Rectal smooth muscle tissue (tissue), 1 donor: ENCODE results near the gene BDP1.
"Not testable (repeated sequence)": the region's sequence is repeated elsewhere in the genome, so short reads cannot be mapped to it uniquely, and the experiment has no call there.

ENCODE experiments used
- H3K27ac ChIP-seq: one replicate; pipeline ENCODE4 v1.7.0; 2013; ENCODE audit warnings: low read depth, low read length, inconsistent platforms
- H3K27me3 ChIP-seq: one replicate; pipeline ENCODE4 v1.7.0; 2013; ENCODE audit warnings: low read length; ENCODE audit not compliant: control insufficient read depth, insufficient read depth
- H3K36me3 ChIP-seq: one replicate; pipeline ENCODE4 v1.7.0; 2013; ENCODE audit warnings: low read length; ENCODE audit not compliant: control insufficient read depth, insufficient read depth
- H3K4me1 ChIP-seq: one replicate; pipeline ENCODE4 v1.7.0; 2013; ENCODE audit warnings: low read length; ENCODE audit not compliant: control insufficient read depth, insufficient read depth
- H3K4me3 ChIP-seq: one replicate; pipeline ENCODE4 v1.7.0; 2013; ENCODE audit warnings: low read length
- H3K9ac ChIP-seq: one replicate; pipeline ENCODE4 v1.7.0; 2013; ENCODE audit warnings: low read length

BDP1 gene

GRCh38 chr5:71481441-71481840, 26.0 kb downstream of the BDP1 start:
- H3K9ac ChIP-seq, result no peak overlapping the region
- no peaks in the 10 kb centered on the region for H3K27me3 ChIP-seq
- no peak overlapping the region for H3K27ac ChIP-seq
- peaks cover 8% of the 10 kb centered on the region for H3K36me3 ChIP-seq
- no peak overlapping the region for H3K4me3 ChIP-seq
- H3K4me1 ChIP-seq, result peaks cover 5% of the 10 kb centered on the region

GRCh38 chr5:71482132-71482531, 26.7 kb downstream of the BDP1 start:
- peaks cover 8% of the 10 kb centered on the region for H3K36me3 ChIP-seq
- H3K4me3 ChIP-seq, result no peak overlapping the region
- no peak overlapping the region for H3K27ac ChIP-seq
- no peaks in the 10 kb centered on the region for H3K27me3 ChIP-seq
- no peak overlapping the region for H3K9ac ChIP-seq
- H3K4me1 ChIP-seq, result peaks cover 5% of the 10 kb centered on the region

- Histone ChIP-seq H3K4me3 (no peak overlapping the region), H3K27ac (no peak overlapping the region), H3K27me3 (no peaks in the 10 kb centered on the region), H3K9ac (no peak overlapping the region), H3K4me1 (peaks cover 5% of the 10 kb centered on the region), H3K36me3 (peaks cover 9% of the 10 kb centered on the region)
Measured at GRCh38 chr5:71483355-71483754, 27.9 kb downstream of the BDP1 start.

- H3K4me1 ChIP-seq, result no peaks in the 10 kb centered on the region
- H3K36me3 ChIP-seq, result peaks cover 6% of the 10 kb centered on the region
- no peak overlapping the region for H3K27ac ChIP-seq
Measured at GRCh38 chr5:71492817-71493615, 37.6 kb downstream of the BDP1 start.

GRCh38 chr5:71494202-71494601, 38.8 kb downstream of the BDP1 start:
- H3K36me3 ChIP-seq, H3K27ac ChIP-seq, H3K27me3 ChIP-seq: not testable (repeated sequence)

More at GRCh38 chr5:71492817-71493615, 37.6 kb downstream of the BDP1 start:
- Histone ChIP-seq H3K27me3 (no peaks in the 10 kb centered on the region), H3K4me3 (no peak overlapping the region), H3K9ac (no peak overlapping the region)

GRCh38 chr5:71498756-71499155, 43.3 kb downstream of the BDP1 start:
- H3K4me3 ChIP-seq, H3K4me1 ChIP-seq, H3K9ac ChIP-seq, H3K27me3 ChIP-seq, H3K27ac ChIP-seq, H3K36me3 ChIP-seq: not testable (repeated sequence)

More at GRCh38 chr5:71494202-71494601, 38.8 kb downstream of the BDP1 start:
- H3K4me3 ChIP-seq, H3K9ac ChIP-seq, H3K4me1 ChIP-seq: not testable (repeated sequence)

- H3K9ac ChIP-seq, result no peak overlapping the region
Measured at GRCh38 chr5:71503536-71503935, 48.1 kb downstream of the BDP1 start.

GRCh38 chr5:71522151-71522550, 66.7 kb downstream of the BDP1 start:
- no peak overlapping the region for H3K4me3 ChIP-seq
- no peak overlapping the region for H3K9ac ChIP-seq
- H3K27me3 ChIP-seq, result no peaks in the 10 kb centered on the region
- H3K27ac ChIP-seq, result no peak overlapping the region
- no peaks in the 10 kb centered on the region for H3K4me1 ChIP-seq
- peaks cover 17% of the 10 kb centered on the region for H3K36me3 ChIP-seq

More at GRCh38 chr5:71503536-71503935, 48.1 kb downstream of the BDP1 start:
- no peaks in the 10 kb centered on the region for H3K4me1 ChIP-seq
- H3K27me3 ChIP-seq, result no peaks in the 10 kb centered on the region
- H3K36me3 ChIP-seq, result no peaks in the 10 kb centered on the region
- H3K27ac ChIP-seq, result no peak overlapping the region
- H3K4me3 ChIP-seq, result no peak overlapping the region

- H3K4me1 ChIP-seq, result not testable (repeated sequence)
Measured at GRCh38 chr5:71525611-71526010, 70.2 kb downstream of the BDP1 start.

GRCh38 chr5:71528206-71528605, 72.8 kb downstream of the BDP1 start:
- H3K4me1 ChIP-seq, result no peaks in the 10 kb centered on the region
- peaks cover 3% of the 10 kb centered on the region for H3K36me3 ChIP-seq
- no peak overlapping the region for H3K9ac ChIP-seq
- H3K27me3 ChIP-seq, result no peaks in the 10 kb centered on the region
- no peak overlapping the region for H3K27ac ChIP-seq
- no peak overlapping the region for H3K4me3 ChIP-seq

More at GRCh38 chr5:71525611-71526010, 70.2 kb downstream of the BDP1 start:
- H3K9ac ChIP-seq, H3K27me3 ChIP-seq, H3K27ac ChIP-seq, H3K4me3 ChIP-seq: not testable (repeated sequence)
- peaks cover 13% of the 10 kb centered on the region for H3K36me3 ChIP-seq

- Histone ChIP-seq H3K36me3 (no peaks in the 10 kb centered on the region), H3K27ac (no peak overlapping the region), H3K9ac (no peak overlapping the region), H3K27me3 (no peaks in the 10 kb centered on the region), H3K4me1 (no peaks in the 10 kb centered on the region), H3K4me3 (no peak overlapping the region)
Measured at GRCh38 chr5:71529682-71530081, 74.2 kb downstream of the BDP1 start.

- H3K4me3 ChIP-seq, result no peak overlapping the region
- H3K27ac ChIP-seq, result no peak overlapping the region
- H3K36me3 ChIP-seq, result peaks cover 2% of the 10 kb centered on the region
- no peaks in the 10 kb centered on the region for H3K4me1 ChIP-seq
- no peaks in the 10 kb centered on the region for H3K27me3 ChIP-seq
- H3K9ac ChIP-seq, result no peak overlapping the region
Measured at GRCh38 chr5:71533142-71533541, 77.7 kb downstream of the BDP1 start.

- no peak overlapping the region for H3K9ac ChIP-seq
- H3K36me3 ChIP-seq, result peaks cover 2% of the 10 kb centered on the region
- H3K27ac ChIP-seq, result no peak overlapping the region
- no peak overlapping the region for H3K4me3 ChIP-seq
- H3K27me3 ChIP-seq, result no peaks in the 10 kb centered on the region
- H3K4me1 ChIP-seq, result no peaks in the 10 kb centered on the region
Measured at GRCh38 chr5:71533615-71534014, 78.2 kb downstream of the BDP1 start.
